HG02642 (cell line): ENCODE data around the gene FAM170B.

Experiments
- ATAC-seq: cut with Tn5 transposase; IDR thresholded peaks from one replicate; pipeline ENCODE4 v1.9.1; 2021; ENCODE audit warnings: mild to moderate bottlenecking; ENCODE audit not compliant: unreplicated experiment, poor library complexity

Gene FAM170B

GRCh38 chr10:49153971-49154370 lies 20.1 kb upstream of the FAM170B start:
- no peak for ATAC-seq

- no peak for ATAC-seq
These were observed 19.3 kb upstream of the FAM170B start for GRCh38 chr10:49153115-49153514.

DNA sequence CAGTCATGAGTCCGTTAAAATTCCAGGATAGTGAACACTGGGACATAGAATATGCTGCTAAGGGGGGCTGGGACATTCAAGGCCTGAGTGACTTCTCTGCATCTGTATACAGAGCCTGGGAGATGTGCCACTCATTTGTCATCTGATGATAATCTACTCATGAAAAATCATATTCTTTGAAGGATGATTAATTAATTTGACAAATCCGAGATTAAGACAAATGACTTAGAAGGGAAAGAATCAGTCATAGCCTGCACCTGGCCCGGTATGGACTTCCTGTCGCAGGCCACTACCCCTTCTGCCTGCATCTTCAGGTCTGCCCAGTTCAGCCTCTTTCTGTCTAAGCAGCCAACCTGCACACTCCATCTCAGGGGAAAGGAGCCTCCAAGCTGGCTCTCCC lies 18.8 kb upstream of the FAM170B start:
- ATAC-seq, result no peak

DNA sequence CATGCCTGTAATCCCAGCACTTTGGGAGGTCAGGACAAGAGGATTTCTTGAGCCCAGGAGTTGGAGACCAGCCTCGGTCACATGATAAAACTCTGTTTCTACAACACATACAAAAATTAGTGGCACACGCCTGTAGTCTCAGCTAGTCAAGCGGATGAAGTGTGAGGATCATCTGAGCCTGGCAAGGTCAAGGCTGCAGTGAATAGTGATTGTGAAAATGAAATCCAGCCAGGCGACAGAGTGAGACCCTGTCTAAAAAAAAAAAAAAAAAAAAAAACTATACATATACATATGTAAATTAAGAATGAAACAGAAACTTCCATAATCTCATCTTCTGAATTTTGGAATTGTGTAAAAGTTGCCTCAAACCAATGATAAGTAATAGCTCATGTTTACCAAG lies 18.2 kb upstream of the FAM170B start:
- ATAC-seq, result no peak

DNA sequence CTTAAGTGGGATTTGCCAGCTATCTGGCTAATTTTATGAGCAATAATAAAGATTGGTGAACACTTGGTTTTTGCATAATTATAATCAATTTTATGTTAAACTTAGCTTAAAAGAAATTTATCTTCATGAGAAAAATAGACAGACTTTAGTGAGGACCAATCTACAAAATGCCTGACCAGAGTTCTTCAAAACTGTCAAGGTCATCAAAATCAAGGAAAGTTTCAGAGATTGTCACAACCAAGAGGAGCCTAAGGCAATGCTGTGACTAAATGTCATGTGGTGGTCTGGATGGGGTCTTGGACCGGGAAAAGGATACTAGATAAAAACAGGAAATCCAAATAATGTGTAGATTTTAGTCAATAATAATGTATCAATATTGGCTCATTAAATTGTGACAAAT lies 17.7 kb upstream of the FAM170B start:
- no peak for ATAC-seq

DNA sequence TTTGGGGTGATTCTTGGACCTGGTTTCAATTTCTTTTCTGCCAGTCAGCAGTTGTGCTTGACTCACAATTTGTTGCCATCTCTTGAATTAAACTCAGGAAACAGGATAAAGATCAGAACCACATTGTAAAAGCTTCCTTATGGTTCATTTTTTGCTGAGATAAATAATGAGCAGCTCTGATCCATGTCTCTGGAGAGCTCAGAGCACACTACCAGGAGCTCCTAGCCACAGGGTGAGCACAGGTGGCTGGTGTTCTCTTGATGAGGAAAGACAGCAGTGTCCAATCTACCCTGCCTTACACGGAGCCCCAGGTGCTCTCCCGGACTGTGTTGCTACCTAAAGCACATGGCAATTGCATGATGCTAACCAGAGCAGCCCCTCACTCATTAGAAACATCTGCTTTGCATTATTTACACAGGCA lies 17.2 kb upstream of the FAM170B start:
- no peak for ATAC-seq

GRCh38 chr10:49150426-49150825 lies 16.6 kb upstream of the FAM170B start:
- ATAC-seq, result no peak

- ATAC-seq, result no peak
These were observed 16.1 kb upstream of the FAM170B start for GRCh38 chr10:49149881-49150280.

DNA sequence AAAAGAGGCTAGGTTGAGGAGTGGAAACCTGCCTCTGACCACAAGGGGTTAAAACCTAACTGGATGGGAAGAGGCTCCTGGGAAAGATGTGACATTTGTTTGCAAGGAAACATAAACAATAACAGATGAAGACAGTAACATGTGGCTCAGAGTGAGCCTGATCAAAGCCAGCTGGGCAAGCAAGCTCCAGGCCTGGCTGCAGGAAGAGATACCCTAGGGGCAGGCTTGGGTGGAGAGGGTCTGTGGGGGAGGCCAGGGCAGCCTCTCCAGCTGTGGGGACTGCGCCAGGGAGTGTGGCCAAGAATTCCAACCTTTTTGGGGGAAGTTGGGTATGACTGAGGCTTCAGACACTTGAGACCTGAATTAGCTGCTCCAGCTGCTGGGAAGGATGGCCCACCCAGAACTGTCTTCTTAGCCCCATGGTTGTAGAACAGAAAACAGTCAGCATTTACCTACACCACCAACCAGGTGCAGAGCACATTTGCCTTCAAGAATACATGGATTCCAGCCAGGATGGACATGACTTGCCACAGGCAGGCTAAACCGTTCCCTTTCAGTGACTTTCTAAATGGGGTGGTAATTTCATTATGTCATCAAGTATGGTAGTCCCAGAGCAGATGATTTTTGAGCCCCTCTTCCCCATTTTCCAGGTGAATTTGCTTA lies 10.4 kb upstream of the FAM170B start:
- no peak for ATAC-seq

- no peak for ATAC-seq
These were observed 9.4 kb upstream of the FAM170B start for GRCh38 chr10:49143249-49143648.

DNA sequence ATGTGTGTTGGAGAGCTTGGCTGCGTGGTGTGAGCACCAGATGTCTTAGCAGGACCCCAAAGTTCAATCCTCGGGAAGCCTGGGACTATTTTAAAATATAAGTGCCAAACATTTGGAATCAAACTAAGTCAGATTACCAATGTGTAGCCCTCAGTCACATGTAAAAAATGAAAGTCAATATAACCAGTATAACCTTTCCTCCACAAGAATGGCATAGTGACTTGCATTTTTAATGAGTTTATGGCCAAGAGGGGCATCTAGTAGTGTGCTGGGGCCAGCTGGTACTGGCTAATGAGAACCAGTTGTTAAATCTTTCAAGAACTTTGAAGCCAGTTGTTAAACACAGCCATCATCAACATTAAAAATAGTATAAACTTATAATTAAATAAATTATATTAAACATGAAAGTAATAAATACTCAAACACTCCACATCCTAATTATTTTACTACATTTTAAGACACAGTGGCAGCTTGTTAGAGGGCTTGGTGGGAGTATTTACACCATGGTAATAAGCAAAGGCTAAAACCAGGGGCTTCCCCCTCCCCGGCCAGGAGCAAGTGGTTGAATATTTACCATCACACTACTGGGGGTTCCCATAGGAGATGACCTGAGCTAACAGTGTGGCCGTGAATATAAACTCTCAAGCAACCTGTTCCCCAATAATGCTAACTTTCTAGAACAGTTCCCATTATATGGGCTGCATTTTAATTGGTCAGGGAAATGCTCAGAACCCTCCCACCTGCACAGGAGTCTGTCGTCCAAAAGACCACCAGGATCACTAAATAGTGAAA lies 7.9 kb upstream of the FAM170B start:
- ATAC-seq, result peak; percentile 73

DNA sequence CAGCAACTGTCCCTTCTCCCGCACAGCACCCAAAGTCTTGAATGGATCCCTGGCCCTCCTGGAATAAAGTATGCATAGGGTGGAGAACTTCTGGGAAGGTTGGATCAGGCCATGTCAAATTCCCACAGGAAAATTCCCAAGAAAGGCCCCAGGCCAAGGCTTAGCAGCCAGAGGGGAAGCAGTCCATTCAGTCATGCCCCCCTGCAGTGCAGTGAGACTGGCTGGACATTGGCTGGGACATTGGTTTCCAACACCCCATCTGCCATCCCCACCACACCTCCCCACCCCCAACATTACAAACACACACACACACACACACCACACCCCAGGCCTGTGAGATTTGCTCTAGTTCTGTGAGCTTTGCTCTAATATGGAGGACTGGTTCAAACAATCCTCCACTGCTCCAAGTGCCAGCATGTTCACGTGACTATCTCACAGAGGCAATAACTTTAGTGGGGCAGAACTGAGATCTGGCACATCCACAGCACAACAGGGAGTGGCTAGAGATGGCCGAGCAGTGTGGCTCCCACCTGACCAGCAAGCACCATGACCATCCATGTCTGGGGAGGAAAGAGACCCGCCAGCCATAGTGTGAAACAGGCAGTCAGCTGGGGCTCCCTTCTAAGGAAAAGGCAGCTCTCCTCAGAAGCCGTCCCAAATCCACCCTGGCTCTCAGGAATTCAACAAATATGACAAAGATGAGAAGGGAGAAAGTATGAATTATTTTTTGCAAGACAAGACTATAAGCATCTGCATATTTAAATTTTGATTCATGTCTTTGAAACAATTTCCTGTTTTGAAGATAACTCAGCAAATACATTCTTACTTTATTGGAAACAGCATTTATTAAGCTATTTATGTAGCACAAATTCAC lies 6.7 kb upstream of the FAM170B start:
- no peak for ATAC-seq

- ATAC-seq, result no peak
These were observed 6.0 kb upstream of the FAM170B start for GRCh38 chr10:49139846-49140195.

GRCh38 chr10:49139028-49139845 lies 5.4 kb upstream of the FAM170B start:
- ATAC-seq, result no peak

DNA sequence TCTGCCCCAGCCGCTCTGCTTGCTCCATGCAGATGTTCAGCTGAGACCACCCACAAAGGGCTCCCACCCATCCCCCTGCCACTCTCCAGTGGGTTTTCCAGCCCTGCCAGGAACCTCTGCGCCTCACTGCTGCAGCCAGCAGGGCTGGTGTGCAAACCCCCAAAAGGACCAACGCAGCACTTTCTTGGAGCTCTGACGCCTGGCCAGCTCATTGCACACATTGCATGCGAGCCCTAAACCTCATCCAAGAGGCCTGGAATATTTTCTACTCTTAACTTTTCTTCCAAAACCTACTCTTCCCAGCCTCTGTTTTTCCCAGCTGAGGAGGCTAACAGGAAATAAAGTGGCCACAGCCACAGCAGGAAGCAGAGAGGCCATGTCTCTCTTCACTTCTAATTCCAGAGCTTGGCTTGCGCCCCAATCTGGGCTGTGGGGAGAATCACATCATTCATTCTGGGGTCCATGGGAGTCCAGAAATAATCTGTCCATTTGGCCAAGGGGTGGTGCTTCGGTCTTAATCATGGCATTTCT lies 4.6 kb upstream of the FAM170B start:
- ATAC-seq, result no peak

DNA sequence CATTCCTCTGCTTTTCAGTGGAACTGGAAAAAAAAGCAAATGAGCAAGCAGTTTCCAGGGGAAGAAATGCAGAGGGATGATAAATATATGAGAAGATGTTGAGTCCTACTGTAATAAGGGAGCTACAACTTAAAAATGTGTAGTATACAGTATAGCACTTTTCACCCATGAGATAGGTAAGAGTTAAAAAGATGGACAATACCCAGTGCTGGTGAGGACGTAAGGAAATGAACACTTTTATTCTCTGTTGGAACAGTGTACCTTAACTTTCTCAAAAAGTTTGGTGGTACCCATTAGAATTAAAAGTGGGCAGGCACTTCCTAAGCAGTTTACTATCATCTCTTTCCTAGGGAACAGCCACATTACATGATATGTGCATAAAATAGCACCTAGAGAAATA lies 2.7 kb upstream of the FAM170B start:
- no peak for ATAC-seq

DNA sequence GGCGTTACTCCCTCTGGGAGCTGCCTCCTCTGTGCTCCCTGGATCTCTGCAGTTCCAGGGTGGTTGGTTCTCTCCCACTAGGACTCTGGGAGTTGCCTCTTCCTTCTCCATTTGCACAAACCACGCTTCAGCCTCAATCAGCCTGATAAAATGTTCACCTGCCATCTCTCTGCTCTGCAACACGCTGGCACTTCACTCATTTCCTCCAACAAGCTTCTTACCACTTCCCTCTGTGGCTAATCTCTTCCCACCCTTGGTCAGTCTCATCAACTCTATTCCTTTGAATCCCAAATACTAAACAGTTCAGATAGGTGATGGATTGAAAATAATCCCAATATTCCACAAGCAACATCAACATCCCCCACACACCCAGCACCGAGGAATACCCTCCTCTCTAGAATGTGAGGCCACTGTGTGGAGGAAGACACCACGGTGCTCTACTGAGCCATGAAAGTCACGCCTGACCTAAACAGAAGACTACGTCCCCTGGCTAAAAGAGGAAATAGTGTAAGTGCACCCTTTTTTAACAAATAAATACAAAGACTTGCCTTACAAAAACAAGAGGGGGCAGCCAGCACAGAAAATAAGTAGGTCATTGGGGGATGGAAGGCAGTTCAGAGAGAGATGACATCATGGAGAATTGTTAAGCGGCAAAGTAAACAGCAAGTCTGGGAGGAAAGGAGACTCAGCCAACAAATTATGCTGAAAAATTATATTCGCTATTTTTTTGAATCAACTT lies 1.9 kb upstream of the FAM170B start:
- ATAC-seq, result no peak

GRCh38 chr10:49134327-49134726 lies 506 bp upstream of the FAM170B start:
- ATAC-seq, result no peak

- ATAC-seq, result no peak
These were observed 1.5 kb downstream of the FAM170B start for GRCh38 chr10:49132362-49132737.
